CD4-positive, alpha-beta T cell treated with Interleukin-6 at 100 ng/mL for 8 hours (primary cell): ENCODE measurements around the gene C11orf52.
A peak's percentile ranks its signal among the peaks of the same experiment; 100 is the strongest.
"Not testable (repeated sequence)": the region's sequence is repeated elsewhere in the genome, so short reads cannot be mapped to it uniquely, and the experiment has no call there.

Experiments used
- DNase-seq: peaks from one replicate; pipeline ENCODE4 v3.0.0-alpha.2; 2020; ENCODE audit warnings: mixed read lengths, low spot score

C11orf52 gene

GRCh38 chr11:111918390-111919256 is at the start of gene C11orf52:
Gene C11orf52 (plus strand): TSS chr11:111918913. CDS start chr11:111918973, 60 bp downstream.
- DNase-seq, result no peak

GRCh38 chr11:111870113-111870512 is 48.6 kb upstream of the C11orf52 start:
- DNase-seq, result no peak

GRCh38 chr11:111870522-111870885 is 48.2 kb upstream of the C11orf52 start:
- no peak for DNase-seq

- DNase-seq, result peak; percentile 80
Observed at GRCh38 chr11:111870886-111871692, 47.6 kb upstream of the C11orf52 start, which contains the start of gene ALG9. Gene ALG9 (minus strand): TSS chr11:111871581. CDS start chr11:111871482, 99 bp downstream.

GRCh38 chr11:111871693-111872161 is 47.0 kb upstream of the C11orf52 start:
- no peak for DNase-seq

- DNase-seq, result no peak
Observed at GRCh38 chr11:111878385-111878848, 40.3 kb upstream of the C11orf52 start.

- DNase-seq, result peak; percentile 93
Observed at GRCh38 chr11:111878849-111879636, 39.7 kb upstream of the C11orf52 start, which contains the start of the genes CFAP68 and FDXACB1. Gene CFAP68 (plus strand): TSS chr11:111879541. CDS start chr11:111879561, 20 bp downstream. Gene FDXACB1 (minus strand): TSS chr11:111879165. CDS start chr11:111879132, 33 bp downstream.

- no peak for DNase-seq
Observed at GRCh38 chr11:111879637-111879960, 39.1 kb upstream of the C11orf52 start.

- no peak for DNase-seq
Observed at GRCh38 chr11:111882202-111882601, 36.5 kb upstream of the C11orf52 start.

- DNase-seq, result not testable (repeated sequence)
Observed at GRCh38 chr11:111885053-111885452, 33.7 kb upstream of the C11orf52 start.

- no peak for DNase-seq
Observed at GRCh38 chr11:111886032-111886431, 32.7 kb upstream of the C11orf52 start.

GRCh38 chr11:111886844-111887243 is 31.9 kb upstream of the C11orf52 start:
- no peak for DNase-seq

- DNase-seq, result no peak
Observed at GRCh38 chr11:111905411-111905810, 13.3 kb upstream of the C11orf52 start.

- DNase-seq, result no peak
Observed at GRCh38 chr11:111906680-111907079, 12.0 kb upstream of the C11orf52 start.

GRCh38 chr11:111908639-111909305 is 9.9 kb upstream of the C11orf52 start:
- DNase-seq, result no peak

- no peak for DNase-seq
Observed at GRCh38 chr11:111909378-111909777, 9.3 kb upstream of the C11orf52 start.

- DNase-seq, result no peak
Observed at GRCh38 chr11:111910676-111911562, 7.8 kb upstream of the C11orf52 start.

GRCh38 chr11:111911563-111912401 is 6.9 kb upstream of the C11orf52 start, which contains the start of gene CRYAB:
Gene CRYAB (minus strand): TSS chr11:111911770. CDS start chr11:111911724, 46 bp downstream.
- DNase-seq, result no peak

GRCh38 chr11:111912535-111912934 is 6.2 kb upstream of the C11orf52 start, which contains the start of gene HSPB2:
Gene HSPB2 (plus strand): TSS chr11:111912734. CDS start chr11:111912830, 96 bp downstream.
- no peak for DNase-seq
